Calu3 (cell line): ENCODE measurements around the gene DDX25. TPM values are rescaled to one million over a fixed set of nuclear protein-coding genes. Genes with fewer than 3 reads are reported as not detected.

Experiments
- BruUV-seq: library from RNA; stranded (reverse); fragments of 400-500 nt; replicated peaks from 2 replicates; lab custom pipeline; 2021; lab: Mats Ljungman, UMichigan
- CTCF ChIA-PET: fragments of 300-600 bp; sonication (Branson Sonifier 250); formaldehyde crosslinking; loops from one replicate; lab custom pipeline; 2022; ENCODE audit warnings: antibody characterized with exemption; lab: Charles Lee
- DNase-seq: peaks from one replicate; pipeline ENCODE4 v3.0.0; 2022
- H3K27ac Mint-ChIP-seq: one replicate; pipeline ENCODE4 v1.8.0; 2022; ENCODE audit warnings: mixed read lengths; ENCODE audit not compliant: unreplicated experiment
- H3K27me3 Mint-ChIP-seq: one replicate; pipeline ENCODE4 v1.8.0; 2022; ENCODE audit warnings: mixed read lengths; ENCODE audit not compliant: unreplicated experiment
- H3K36me3 Mint-ChIP-seq: one replicate; pipeline ENCODE4 v1.8.0; 2022; ENCODE audit warnings: mild to moderate bottlenecking, moderate library complexity, mixed read lengths; ENCODE audit not compliant: insufficient read depth, unreplicated experiment
- H3K4me1 Mint-ChIP-seq: one replicate; pipeline ENCODE4 v1.8.0; 2022; ENCODE audit warnings: mild to moderate bottlenecking, low read depth, mixed read lengths; ENCODE audit not compliant: unreplicated experiment
- H3K4me3 Mint-ChIP-seq: one replicate; pipeline ENCODE4 v1.8.0; 2022; ENCODE audit warnings: mild to moderate bottlenecking, low read depth, moderate library complexity, mixed read lengths; ENCODE audit not compliant: unreplicated experiment
- H3K9me3 Mint-ChIP-seq: one replicate; pipeline ENCODE4 v1.8.0; 2022; ENCODE audit warnings: low read depth, mixed read lengths; ENCODE audit not compliant: unreplicated experiment
- intact Hi-C: fragments of 100-400 bp; cut with micrococcal nuclease; formaldehyde crosslinking; loops from one replicate; pipeline ENCODE4 v1.10.0; 2022; ENCODE audit not compliant: unreplicated experiment
- total RNA-seq: library from RNA; stranded (reverse); gene quantifications from 2 replicates; pipeline ENCODE4 v1.2.3, GENCODE V29; 2022
- TF ChIP-seq, protein P1 (sequence below): fragments of 200-600 bp; IDR thresholded peaks from one replicate; pipeline ENCODE4 v1.8.0; 2022; ENCODE audit warnings: antibody characterized with exemption; ENCODE audit not compliant: unreplicated experiment

The DDX25 gene
- total RNA-seq, 1 experiment from 2014 or later = not detected

GRCh38 chr11:125939081-125939521, 34.8 kb downstream of the DDX25 start:
- BruUV-seq = no TSS peak
- Mint-ChIP-seq H3K4me3 (no peak overlapping the region), H3K4me1 (peaks cover 6% of the 10 kb centered on the region), H3K27me3 (peaks cover 5% of the 10 kb centered on the region), H3K9me3 (no peaks in the 10 kb centered on the region), H3K27ac (no peak overlapping the region), H3K36me3 (no peaks in the 10 kb centered on the region)
- intact Hi-C loops = no loop called here
- no peak for DNase-seq
- TF ChIP-seq, protein P1, sequence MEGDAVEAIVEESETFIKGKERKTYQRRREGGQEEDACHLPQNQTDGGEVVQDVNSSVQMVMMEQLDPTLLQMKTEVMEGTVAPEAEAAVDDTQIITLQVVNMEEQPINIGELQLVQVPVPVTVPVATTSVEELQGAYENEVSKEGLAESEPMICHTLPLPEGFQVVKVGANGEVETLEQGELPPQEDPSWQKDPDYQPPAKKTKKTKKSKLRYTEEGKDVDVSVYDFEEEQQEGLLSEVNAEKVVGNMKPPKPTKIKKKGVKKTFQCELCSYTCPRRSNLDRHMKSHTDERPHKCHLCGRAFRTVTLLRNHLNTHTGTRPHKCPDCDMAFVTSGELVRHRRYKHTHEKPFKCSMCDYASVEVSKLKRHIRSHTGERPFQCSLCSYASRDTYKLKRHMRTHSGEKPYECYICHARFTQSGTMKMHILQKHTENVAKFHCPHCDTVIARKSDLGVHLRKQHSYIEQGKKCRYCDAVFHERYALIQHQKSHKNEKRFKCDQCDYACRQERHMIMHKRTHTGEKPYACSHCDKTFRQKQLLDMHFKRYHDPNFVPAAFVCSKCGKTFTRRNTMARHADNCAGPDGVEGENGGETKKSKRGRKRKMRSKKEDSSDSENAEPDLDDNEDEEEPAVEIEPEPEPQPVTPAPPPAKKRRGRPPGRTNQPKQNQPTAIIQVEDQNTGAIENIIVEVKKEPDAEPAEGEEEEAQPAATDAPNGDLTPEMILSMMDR = no peak
- CTCF ChIA-PET = no interaction called here

- Mint-ChIP-seq H3K4me3 (no peak overlapping the region), H3K36me3 (no peaks in the 10 kb centered on the region), H3K9me3 (no peaks in the 10 kb centered on the region), H3K27me3 (peaks cover 12% of the 10 kb centered on the region), H3K27ac (no peak overlapping the region), H3K4me1 (peaks cover 6% of the 10 kb centered on the region)
- CTCF ChIA-PET = no interaction called here
- DNase-seq = no peak
- intact Hi-C loops = loop anchor here (5.0 kb wide), 2 partner anchors 122 to 177 kb away; partner anchors contain the start of gene CDON
- TF ChIP-seq, protein P1 = no peak
- BruUV-seq = no TSS peak
Measured at GRCh38 chr11:125940145-125940544, 35.8 kb downstream of the DDX25 start.

DNA sequence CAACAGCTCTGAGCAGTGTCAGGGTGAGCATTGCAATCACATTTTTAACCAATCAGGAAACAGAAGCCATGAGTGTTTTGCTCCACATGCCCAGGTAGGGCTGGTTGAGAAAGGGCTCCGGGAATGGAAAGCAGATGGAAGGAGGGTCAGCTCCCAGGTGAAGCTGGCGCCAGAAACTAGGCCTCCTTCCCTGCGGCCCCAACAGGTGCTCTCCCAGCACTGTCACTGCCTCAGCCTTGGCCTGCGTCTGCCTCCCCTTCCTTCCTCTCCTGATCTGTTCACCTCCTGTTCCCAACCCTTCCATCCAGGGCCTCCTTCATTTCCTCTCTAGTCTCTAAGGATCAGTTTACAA, 36.9 kb downstream of the DDX25 start:
- TF ChIP-seq, protein P1 = no peak
- H3K9me3 Mint-ChIP-seq = no peaks in the 10 kb centered on the region
- BruUV-seq = no TSS peak
- no peak overlapping the region for H3K4me3 Mint-ChIP-seq
- CTCF ChIA-PET = interaction anchor here (1.6 kb wide), 1 partner anchor 120 kb away, joined by 9 read pairs; no protein-coding TSS in a partner anchor
- H3K4me1 Mint-ChIP-seq = peaks cover 6% of the 10 kb centered on the region
- no peak for DNase-seq
- H3K27ac Mint-ChIP-seq = no peak overlapping the region
- H3K36me3 Mint-ChIP-seq = no peaks in the 10 kb centered on the region
- intact Hi-C loops = loop anchor here (5.0 kb wide), 2 partner anchors 121 to 176 kb away; partner anchors contain the start of gene CDON
- peaks cover 12% of the 10 kb centered on the region for H3K27me3 Mint-ChIP-seq

- no peak overlapping the region for H3K4me3 Mint-ChIP-seq
- DNase-seq = peak; percentile 66
- H3K9me3 Mint-ChIP-seq = no peaks in the 10 kb centered on the region
- peaks cover 6% of the 10 kb centered on the region for H3K4me1 Mint-ChIP-seq
- H3K36me3 Mint-ChIP-seq = no peaks in the 10 kb centered on the region
- BruUV-seq = no TSS peak
- TF ChIP-seq, protein P1 = peak; percentile 29
- CTCF ChIA-PET = interaction anchor here (0.8 to 1.6 kb wide), 4 partner anchors 120 to 252 kb away, joined by 3 to 9 read pairs (median 4); no protein-coding TSS in a partner anchor
- H3K27ac Mint-ChIP-seq = no peak overlapping the region
- H3K27me3 Mint-ChIP-seq = peaks cover 12% of the 10 kb centered on the region
- intact Hi-C loops = loop anchor here (5.0 kb wide), 2 partner anchors 120 to 175 kb away; partner anchors contain the start of gene CDON
Measured at GRCh38 chr11:125941619-125942611, 37.6 kb downstream of the DDX25 start.
